Measurements from ENCODE around the gene FAS. TPM values are rescaled to one million over a fixed set of nuclear protein-coding genes. Genes with fewer than 3 reads are reported as not detected.
"Not testable (repeated sequence)": the region's sequence is repeated elsewhere in the genome, so short reads cannot be mapped to it uniquely, and the experiment has no call there.

The FAS gene
- total RNA-seq, 2 experiments from 2014 or later: 7.7 to 19.2 TPM

- Histone ChIP-seq H3K9me3 (ENCODE audit: low read length) (no peaks in the 10 kb centered on the region), H4K20me1 (ENCODE audit: insufficient read depth, low read length) (no peaks in the 10 kb centered on the region), H3K9me2 (ENCODE audit: insufficient read depth, low read length) (no peaks in the 10 kb centered on the region), H3K36me3 (ENCODE audit: insufficient read depth, low read length) (peaks cover 13% of the 10 kb centered on the region; the same call in 1 of the 2 replicates), H3K4me2 (ENCODE audit: low read length) (peak overlapping the region; percentile 76), H3K27ac (ENCODE audit: low read depth, low read length, poor library complexity, severe bottlenecking) (peak overlapping the region; percentile 48), H2AFZ (ENCODE audit: low read length) (peak overlapping the region; percentile 54; the same call in 1 of the 2 replicates), H3K4me3 (ENCODE audit: low read depth, low read length, poor library complexity, severe bottlenecking) (no peak overlapping the region), H3K4me1 (ENCODE audit: insufficient read depth, low read length, poor library complexity, severe bottlenecking) (peaks cover 49% of the 10 kb centered on the region), H3K79me2 (ENCODE audit: insufficient read depth, low read depth, low read length) (peaks cover 2% of the 10 kb centered on the region; the same call in 1 of the 2 replicates)
- intact Hi-C loops (cut with micrococcal nuclease; ENCODE audit: unreplicated experiment): no loop called here
- no peak for TF ChIP-seq CTCF (conservative IDR thresholded peaks at IDR 0.05; ENCODE audit: low read length)
- TF ChIP-seq EZH2phosphoT487 (IDR thresholded peaks at IDR 0.05; ENCODE audit: borderline replicate concordance, low read depth, low read length): no peak
- BruUV-seq (replicated peaks): no TSS peak
- ChIA-PET CTCF (ENCODE audit: unreplicated experiment) (no interaction called here), POLR2A (interaction anchor here (0.7 to 1.7 kb wide), 4 partner anchors 9 to 70 kb away, joined by 3 to 6 read pairs (median 5); no protein-coding TSS in a partner anchor)
- DNase-seq (ENCODE audit: low spot score): peak; percentile 42
Observed at GRCh38 chr10:89003344-89003743, 12.7 kb downstream of the FAS start.

DNA sequence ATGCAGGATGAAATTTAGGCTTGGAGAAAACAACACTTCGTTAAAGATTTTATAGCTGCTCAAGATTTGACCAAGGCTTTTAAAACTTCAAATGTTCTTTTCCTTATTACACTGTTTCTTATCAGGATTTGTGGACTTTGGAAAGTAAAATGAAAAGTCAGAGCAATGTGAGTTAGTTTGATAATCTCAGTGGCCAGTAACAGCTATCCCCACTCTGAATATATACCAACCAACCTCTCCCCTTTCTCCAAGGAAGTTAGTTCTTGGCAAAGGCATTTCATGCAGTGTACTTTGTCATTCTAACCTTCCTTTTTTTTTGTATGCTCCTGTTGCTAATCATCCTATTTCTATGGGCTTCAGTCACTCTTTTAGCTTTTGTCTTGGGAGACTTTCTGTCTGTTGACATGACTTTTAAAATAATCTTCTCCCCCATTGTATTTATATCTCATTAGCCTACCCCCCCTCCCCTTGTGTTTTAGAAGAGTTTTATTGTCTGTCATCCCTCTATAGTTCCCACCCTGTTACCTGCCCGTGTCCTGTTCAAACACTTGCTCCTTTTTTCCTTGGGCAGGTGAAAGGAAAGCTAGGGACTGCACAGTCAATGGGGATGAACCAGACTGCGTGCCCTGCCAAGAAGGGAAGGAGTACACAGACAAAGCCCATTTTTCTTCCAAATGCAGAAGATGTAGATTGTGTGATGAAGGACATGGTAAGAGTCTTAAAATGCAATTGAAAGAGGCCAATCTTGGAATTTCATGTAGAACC is 16.7 kb downstream of the FAS start:
- intact Hi-C loops (cut with micrococcal nuclease; ENCODE audit: unreplicated experiment): no loop called here
- TF ChIP-seq EZH2phosphoT487 (IDR thresholded peaks at IDR 0.05; ENCODE audit: borderline replicate concordance, low read depth, low read length) (no peak), CTCF (conservative IDR thresholded peaks at IDR 0.05; ENCODE audit: low read length) (no peak)
- Histone ChIP-seq H4K20me1 (ENCODE audit: insufficient read depth, low read length) (no peaks in the 10 kb centered on the region), H3K36me3 (ENCODE audit: insufficient read depth, low read length) (peaks cover 33% of the 10 kb centered on the region), H3K4me2 (ENCODE audit: low read length) (no peak overlapping the region), H3K4me3 (ENCODE audit: low read depth, low read length, poor library complexity, severe bottlenecking) (no peak overlapping the region), H2AFZ (ENCODE audit: low read length) (no peak overlapping the region), H3K4me1 (ENCODE audit: insufficient read depth, low read length, poor library complexity, severe bottlenecking) (peaks cover 17% of the 10 kb centered on the region), H3K27ac (ENCODE audit: low read depth, low read length, poor library complexity, severe bottlenecking) (no peak overlapping the region), H3K9me2 (ENCODE audit: insufficient read depth, low read length) (no peaks in the 10 kb centered on the region), H3K79me2 (ENCODE audit: insufficient read depth, low read depth, low read length) (no peaks in the 10 kb centered on the region), H3K9me3 (ENCODE audit: low read length) (no peaks in the 10 kb centered on the region)
- BruUV-seq (replicated peaks): no TSS peak
- POLR2A ChIA-PET: interaction anchor here (0.7 to 1.7 kb wide), 3 partner anchors 17 to 547 kb away, joined by 3 to 6 read pairs (median 3); partner anchors contain the start of gene FAS
- DNase-seq (ENCODE audit: low spot score): no peak
- CTCF ChIA-PET (ENCODE audit: unreplicated experiment): no interaction called here

- CTCF ChIA-PET (ENCODE audit: unreplicated experiment); POLR2A ChIA-PET; BruUV-seq (replicated peaks): not testable (repeated sequence)
Observed at GRCh38 chr10:89018700-89019346, 28.2 kb downstream of the FAS start.

More at GRCh38 chr10:89018700-89019346, 28.2 kb downstream of the FAS start:
- H3K9me3 ChIP-seq (ENCODE audit: low read length); H2AFZ ChIP-seq (ENCODE audit: low read length); H3K4me3 ChIP-seq (ENCODE audit: low read depth, low read length, poor library complexity, severe bottlenecking); H3K27ac ChIP-seq (ENCODE audit: low read depth, low read length, poor library complexity, severe bottlenecking); H3K79me2 ChIP-seq (ENCODE audit: insufficient read depth, low read depth, low read length); H3K9me2 ChIP-seq (ENCODE audit: insufficient read depth, low read length); H3K4me1 ChIP-seq (ENCODE audit: insufficient read depth, low read length, poor library complexity, severe bottlenecking); H4K20me1 ChIP-seq (ENCODE audit: insufficient read depth, low read length); DNase-seq (ENCODE audit: low spot score); H3K4me2 ChIP-seq (ENCODE audit: low read length); intact Hi-C loops (cut with micrococcal nuclease; ENCODE audit: unreplicated experiment): not testable (repeated sequence)
- H3K36me3 ChIP-seq (ENCODE audit: insufficient read depth, low read length): peaks cover 42% of the 10 kb centered on the region
